Cardiac fibroblast (primary cell): ENCODE data around the gene CINP.
"Not testable (repeated sequence)": the region's sequence is repeated elsewhere in the genome, so short reads cannot be mapped to it uniquely, and the experiment has no call there.

Experiments used
- DNase-seq, 2 donors: peaks; one replicate each; pipeline versions ENCODE4 v3.0.0 to v3.0.0-alpha.2; 2010; ENCODE audit warnings: low read depth in 2 of 2
- H3K4me3 ChIP-seq, 2 donors: replicated peaks in 1 of 2; 1 replicate in 1 of 2; 2 replicates in 1 of 2; pipeline ENCODE4 v1.5.1; 2011; ENCODE audit warnings: low read depth in 2 of 2, low read length in 2 of 2, mild to moderate bottlenecking in 2 of 2, moderate library complexity in 1 of 2
- CTCF ChIP-seq: IDR thresholded peaks from one replicate; pipeline ENCODE4 v1.5.1; 2011; ENCODE audit warnings: low read depth, mild to moderate bottlenecking, low read length, inconsistent platforms

The CINP gene

GRCh38 chr14:102335163-102335562 is 27.5 kb downstream of the CINP start:
- no peak for TF ChIP-seq CTCF
- DNase-seq, result no peak
- H3K4me3 ChIP-seq, result no peak overlapping the region

- no peak for DNase-seq
- no peak overlapping the region for H3K4me3 ChIP-seq
- TF ChIP-seq CTCF, result no peak
These were observed 28.6 kb downstream of the CINP start for GRCh38 chr14:102333795-102334705.

DNA sequence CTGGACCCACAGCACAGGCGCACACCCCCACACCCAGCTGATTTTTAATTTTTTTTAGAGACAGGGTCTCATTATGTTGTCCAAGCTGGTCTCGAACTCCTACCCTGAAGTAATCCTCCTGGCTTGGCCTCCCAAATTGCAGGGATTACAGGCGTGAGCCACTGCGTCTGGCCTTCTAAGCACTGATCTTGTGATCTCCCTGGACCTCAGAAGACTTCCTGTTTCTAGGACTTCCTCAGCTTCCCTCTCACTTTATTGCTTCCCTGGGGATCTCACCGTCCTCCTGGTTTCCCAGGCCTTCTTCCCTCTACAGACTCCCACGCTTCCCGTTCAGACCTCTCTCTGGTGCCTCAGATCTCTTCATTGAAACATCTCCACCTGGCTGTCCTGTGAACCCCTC is 29.3 kb downstream of the CINP start:
- no peak for DNase-seq
- no peak for TF ChIP-seq CTCF
- H3K4me3 ChIP-seq, result no peak overlapping the region

- no peak for TF ChIP-seq CTCF
- H3K4me3 ChIP-seq, result no peak overlapping the region
- no peak for DNase-seq
These were observed 31.9 kb downstream of the CINP start for GRCh38 chr14:102330806-102331205.

DNA sequence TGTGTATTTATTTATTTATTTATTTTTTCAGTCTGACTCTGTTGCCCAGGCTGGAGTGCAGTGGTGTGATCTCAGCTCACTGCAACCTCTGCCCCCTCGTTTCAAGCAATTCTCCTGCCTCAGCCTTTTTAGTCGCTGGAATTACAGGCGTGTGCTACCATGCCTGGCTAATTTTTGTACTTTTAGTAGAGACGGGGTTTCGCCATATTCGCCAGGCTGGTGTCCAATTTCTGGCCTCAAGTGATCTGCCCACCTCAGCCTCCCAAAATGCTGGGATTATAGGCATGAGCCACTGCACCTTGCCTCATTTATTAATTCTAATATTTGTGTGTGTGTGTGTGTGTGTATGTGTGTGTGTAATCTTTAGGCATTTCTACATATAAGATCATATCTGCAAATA is 33.3 kb downstream of the CINP start:
- not testable (repeated sequence) for DNase-seq, H3K4me3 ChIP-seq

DNA sequence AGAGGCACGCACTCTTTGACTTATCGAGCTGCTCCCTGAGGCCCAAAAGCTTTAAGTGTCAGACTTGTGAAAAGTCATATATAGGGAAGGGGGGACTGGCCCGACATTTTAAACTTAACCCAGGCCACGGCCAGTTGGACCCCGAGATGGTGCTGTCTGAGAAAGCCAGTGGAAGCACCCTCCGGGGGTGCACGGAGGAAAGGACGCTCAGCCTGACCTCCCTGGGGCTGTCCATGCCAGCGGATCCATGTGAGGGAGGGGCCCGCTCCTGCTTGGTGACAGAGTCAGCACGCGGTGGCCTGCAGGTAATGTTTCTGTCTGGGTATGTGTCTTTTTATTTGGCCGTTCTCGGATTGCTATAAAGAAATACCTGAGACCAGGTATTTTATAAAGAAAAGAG is 36.1 kb downstream of the CINP start:
- TF ChIP-seq CTCF, result no peak
- no peak for DNase-seq

DNA sequence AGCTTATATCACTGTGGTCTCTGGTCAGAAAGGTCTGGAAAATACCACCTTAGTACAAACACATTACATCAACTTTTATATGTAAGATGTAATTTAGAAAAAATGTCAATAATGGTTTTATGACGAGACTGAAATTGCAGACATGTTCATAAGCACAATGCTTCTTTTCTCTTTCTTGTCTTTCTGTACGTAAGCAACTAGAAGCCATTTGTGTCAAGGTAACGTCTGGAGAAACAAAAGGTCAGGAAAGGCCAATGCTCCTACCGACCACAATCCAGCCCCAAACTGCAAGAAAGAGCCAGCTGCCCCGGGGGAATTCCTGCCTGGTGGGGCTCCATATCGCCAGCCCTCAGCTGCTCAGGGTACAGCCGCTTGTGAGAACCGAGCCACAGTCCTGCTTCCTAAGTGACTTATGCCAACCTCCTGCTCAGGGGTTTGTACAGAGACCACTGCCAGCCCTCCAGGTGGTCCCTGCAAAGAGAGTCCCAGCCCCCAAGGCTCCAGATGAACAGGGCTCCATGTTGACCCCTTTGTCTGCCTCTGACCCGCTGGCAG is 36.8 kb downstream of the CINP start:
- no peak for TF ChIP-seq CTCF
- no peak for DNase-seq
- no peak overlapping the region for H3K4me3 ChIP-seq

More for the DNA sequence above, 36.1 kb downstream of the CINP start:
- no peak overlapping the region for H3K4me3 ChIP-seq
